Right forelimb (tissue), 1 donor: ENCODE measurements around the gene NDUFS1.
"Not testable (repeated sequence)": the region's sequence is repeated elsewhere in the genome, so short reads cannot be mapped to it uniquely, and the experiment has no call there.

ENCODE experiments used
- DNase-seq: peaks from one replicate; pipeline ENCODE4 v3.0.0-alpha.2; 2018

NDUFS1 gene

DNA sequence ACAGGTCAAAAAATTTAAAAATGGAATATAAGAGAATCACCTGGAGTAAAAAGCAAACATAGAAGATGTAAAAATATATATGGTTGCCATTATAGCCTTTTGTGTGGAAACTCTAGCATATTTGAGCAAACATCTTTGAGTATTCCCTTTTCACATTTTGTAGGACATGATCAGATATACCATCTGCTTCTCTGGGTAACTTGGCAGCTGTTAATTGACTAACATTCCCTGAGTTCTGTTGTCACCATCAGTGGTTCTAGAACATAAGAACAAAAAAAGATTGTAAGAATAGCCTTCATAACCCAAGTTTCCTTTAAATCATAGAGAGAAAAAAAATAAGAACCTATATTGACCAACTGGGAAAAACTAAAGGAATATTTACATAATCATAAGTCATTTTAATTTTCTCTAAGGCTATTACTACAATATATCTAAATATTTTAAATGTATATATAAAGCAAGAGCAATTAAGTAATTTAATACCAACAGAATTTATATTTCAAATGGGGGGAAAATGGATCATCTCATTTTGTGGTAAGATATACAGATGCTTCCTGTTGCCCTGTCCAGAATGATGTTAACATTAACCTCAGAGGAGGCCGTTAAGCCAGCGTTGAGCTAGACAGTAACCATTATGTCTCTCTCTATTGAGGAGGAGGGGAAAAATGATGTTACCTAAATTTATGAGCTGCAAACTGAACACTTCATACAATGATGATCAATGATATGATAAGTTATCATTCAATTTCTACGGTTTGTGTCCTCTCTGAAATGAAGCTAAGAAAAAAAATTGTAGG is 63.5 kb downstream of the NDUFS1 start:
- DNase-seq: no peak

DNA sequence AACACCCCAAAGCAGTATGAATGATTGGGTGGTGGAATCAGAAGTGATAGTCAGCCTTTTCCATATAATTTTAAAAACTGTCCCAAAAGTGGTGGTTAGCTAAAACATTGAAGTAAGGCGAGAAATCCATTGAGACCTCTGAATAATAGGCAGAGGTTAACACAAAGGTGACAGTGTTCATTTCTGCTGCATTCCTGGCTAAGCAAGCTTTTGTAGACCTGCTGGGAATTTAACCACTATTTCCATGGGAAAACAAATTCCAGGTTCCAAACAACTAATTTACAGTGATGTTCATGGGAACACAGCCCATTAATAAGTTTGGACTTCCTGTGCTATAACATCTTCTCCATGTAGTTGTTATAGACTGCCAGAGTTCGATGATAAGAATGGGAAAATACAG is 66.9 kb downstream of the NDUFS1 start:
- no peak for DNase-seq

- DNase-seq: no peak
Measured at GRCh38 chr2:206088248-206088647, 71.0 kb downstream of the NDUFS1 start.

DNA sequence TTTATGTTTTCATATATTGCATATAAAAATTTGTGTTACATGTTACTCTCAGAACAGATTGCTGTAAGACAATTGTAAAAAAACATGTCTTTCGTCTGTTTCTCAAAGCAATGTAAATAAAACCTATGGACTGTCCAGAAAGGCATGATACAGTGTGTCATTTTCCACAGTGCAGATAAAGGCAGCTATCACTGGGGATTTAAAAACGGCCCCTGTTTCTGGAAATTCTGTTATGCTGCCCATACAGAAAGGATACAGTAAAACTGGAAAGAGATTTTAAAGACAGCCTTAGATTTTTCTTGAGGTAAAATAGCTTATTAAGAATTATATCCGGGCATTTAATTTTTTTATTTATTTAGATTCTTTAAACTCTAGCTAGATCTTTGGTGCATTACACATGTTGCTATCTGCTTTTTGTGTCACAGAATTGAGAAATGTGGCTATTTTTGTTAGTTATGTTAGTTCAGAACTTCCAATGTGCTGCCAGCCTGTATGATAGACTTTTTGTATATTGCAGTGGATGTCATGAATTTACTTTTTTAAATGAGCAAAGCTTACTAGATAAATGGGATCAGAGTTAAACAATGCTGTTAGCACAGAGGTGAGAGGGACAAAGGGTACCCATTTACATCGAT is 72.4 kb downstream of the NDUFS1 start:
- no peak for DNase-seq

- DNase-seq: peak; percentile 88
Measured at GRCh38 chr2:206085742-206086445, 73.3 kb downstream of the NDUFS1 start, which contains the start of gene INO80D. Gene INO80D (minus strand): TSS chr2:206086174. CDS start chr2:206063016, 23,158 bp downstream.

DNA sequence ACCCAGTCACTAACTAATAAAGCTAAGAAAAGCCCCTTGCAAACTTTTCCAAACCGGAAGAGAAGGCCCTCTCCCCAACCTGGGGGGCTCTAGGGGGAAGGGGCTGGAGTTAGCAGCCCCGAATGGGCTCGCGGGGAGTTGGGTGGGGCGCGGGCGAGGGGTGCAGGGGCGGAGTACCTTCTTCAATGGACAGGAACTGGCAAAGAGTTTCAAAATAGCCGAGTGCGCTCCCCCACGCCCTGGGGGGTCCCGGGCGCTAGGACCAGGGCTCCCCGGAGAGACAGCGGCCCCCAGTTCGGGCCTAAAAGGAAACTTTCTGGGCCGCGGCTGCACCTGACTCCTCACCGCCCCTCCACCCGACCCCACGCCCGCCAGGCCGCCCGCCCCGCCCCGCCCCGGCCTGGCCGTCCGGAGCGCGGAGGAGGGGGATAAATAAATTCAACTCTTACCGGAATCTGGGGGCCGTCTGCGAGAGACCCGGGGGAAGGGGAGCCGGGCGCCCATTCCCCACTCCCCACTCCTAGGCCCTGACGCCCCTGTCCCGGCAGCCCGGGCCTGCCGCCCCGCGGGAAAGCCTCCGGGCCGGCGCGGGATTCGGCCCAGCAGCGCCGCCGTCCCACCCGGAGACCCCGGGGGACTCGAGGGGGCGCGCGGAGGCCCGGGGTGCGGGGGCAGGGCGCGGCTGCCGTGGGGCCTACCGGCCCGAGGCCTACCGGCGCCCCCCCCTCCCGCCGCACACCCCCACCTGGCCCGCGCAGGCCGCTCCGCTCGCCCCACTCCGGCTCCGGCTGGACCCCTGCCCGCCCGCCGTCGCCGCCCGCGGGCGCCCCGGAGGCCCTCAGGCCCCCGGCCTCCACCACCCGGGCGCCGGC is 74.1 kb downstream of the NDUFS1 start:
- peak; percentile 77 for DNase-seq

DNA sequence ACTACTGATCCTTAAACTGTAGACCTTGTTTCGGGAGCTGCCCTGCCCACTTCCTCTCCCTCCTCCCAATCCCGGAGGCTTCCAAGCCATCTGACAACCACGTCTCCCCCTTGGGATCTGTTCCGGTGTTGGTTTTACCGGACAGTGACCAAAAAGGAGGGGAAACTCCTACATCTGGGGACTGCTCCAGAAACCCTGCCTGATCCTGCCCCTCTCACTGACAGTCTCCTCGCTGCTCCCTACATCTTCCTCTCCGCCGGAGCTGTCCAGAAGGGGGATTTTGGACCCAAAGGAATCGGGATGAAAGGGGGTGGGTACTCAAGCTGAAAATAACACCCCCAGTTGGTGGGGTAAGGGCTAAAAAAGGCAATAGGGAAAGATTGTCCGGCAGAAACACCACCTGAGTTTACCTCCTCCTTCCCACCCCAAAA is 74.8 kb downstream of the NDUFS1 start:
- peak; percentile 74 for DNase-seq

DNA sequence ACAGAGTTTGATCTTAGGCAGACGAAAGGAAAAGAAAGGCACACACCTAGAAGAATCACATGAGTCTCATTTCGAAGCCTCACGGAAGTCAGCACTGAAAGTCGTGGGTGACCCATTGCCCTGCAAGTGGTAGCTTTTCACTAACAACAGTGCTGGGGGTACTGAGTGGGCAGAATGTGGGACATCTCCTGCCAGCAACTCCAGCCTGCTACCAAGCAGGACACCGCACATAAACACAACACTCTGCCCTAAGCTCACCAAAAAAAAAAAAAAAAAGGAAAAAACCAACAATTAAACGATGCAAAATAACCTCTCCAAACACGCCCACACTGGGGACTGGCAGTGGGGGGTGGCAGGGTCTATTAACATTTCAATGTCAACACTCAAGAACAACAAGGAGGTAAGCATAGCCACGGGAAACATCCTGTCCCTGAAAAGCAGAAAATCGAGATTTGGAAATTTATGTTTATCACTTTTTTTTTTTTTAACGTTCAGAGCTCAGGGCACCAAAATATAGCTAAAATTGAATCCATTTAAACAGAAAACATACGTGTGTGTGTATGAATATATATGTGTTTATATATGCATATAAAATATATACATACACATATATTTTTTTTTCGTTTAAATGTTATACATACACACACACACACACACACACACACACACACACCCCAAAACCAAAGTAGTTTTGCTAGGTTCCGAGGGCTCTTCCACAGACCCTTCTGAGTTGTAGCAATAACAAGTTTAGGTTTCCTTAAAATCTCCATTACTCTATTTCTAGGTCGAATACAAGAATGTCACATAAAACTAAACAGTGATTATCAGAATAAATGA is 75.4 kb downstream of the NDUFS1 start:
- no peak for DNase-seq

GRCh38 chr2:206082298-206082843 is 76.9 kb downstream of the NDUFS1 start:
- no peak for DNase-seq

DNA sequence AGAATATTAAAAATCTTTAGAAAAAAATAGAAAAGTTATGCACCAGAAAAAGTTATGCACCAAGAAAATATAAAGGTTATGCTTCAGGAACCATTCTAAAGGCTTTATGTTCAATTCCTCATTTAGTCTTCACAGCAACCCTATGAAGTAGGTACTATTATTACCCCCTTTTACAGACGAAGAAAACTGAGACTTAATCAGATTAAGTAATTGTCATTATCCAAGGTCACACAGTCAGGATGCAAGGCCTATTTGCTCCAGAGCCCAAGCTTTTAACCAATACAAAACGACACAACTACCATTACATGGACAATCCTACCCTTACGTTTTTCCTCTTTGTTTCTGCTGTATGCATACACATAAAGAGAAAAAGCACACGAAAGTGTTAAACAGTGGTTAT is 78.3 kb downstream of the NDUFS1 start:
- no peak for DNase-seq

DNA sequence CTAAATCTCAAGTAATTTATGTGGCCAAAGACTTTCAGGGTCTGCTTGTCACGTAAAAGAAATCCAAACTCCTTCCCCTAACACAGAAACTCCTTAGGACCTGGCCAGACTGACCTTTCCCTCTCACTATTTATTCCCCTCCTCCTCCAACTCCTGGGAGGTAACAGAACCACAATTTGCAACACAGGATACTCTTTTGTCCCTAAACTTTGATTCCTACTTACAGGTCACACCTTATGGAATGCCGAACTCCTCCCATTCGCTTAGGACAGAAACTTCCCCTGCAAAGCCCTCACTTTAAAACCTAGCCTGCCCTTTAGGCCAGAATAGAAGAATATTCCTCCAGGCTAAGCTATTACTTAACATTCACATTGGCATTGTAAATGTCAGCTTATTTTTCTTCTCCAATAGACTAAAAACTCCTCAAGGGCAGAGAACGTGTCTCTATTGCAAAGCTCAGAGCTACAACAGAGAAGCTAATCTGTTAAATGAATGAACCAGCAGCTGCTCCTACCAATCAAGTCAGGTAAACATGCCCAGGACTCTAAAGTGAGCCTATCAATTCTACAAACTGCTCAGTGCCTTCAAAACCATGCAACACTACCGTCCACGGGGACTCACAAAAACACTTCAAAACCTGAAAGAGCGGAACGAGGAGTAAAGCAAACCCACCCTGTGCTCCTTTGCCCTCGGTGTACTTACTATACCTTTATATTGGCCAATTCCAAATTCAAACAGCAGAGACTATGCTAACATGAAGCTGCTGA is 79.4 kb downstream of the NDUFS1 start:
- no peak for DNase-seq

DNA sequence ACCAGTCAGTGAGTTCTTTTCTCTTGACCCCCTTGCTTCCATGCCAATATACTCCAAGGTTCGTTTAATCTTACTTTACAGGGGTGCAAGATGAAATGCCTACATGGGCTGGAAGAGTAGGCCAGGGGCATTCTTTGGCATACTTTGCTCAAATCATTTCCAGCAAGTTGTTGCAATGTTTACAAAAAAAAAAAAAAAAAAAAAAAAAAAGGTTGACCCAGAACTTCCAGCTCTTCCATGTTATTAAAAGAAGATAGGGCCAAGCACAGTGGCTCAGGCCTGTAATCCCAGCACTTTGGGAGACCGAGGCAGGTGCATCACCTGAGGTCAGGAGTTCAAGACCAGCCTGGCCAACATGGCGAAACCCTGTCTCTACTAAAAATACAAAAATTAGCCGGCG is 81.4 kb downstream of the NDUFS1 start:
- not testable (repeated sequence) for DNase-seq

GRCh38 chr2:206075113-206075512 is 84.1 kb downstream of the NDUFS1 start:
- no peak for DNase-seq

DNA sequence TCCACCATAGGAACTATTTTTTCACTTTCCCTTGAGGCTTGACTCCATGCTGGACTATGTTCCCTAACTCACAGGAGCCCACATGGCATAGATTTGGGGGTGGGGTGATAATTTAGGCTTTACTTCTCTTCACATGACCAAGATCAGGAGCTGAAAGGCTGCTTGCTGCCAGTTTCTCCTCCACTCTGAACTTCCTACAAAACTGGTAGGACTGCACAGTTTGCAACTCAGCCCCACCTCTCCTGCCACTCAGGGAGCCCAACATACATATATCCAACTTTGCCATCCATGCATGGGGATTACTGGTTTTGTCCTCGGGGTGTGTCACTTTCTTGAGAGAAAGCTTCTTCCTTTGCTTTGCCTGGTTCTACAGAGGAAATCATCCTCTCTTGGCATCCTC is 87.4 kb downstream of the NDUFS1 start:
- DNase-seq: no peak

GRCh38 chr2:206069417-206069816 is 89.8 kb downstream of the NDUFS1 start:
- no peak for DNase-seq

- no peak for DNase-seq
Measured at GRCh38 chr2:206068207-206068606, 91.0 kb downstream of the NDUFS1 start.
